ENCODE results near the gene LRRN2. TPM values are rescaled to one million over a fixed set of nuclear protein-coding genes. Genes with fewer than 3 reads are reported as not detected.

The LRRN2 gene
- total RNA-seq, 2 experiments from 2014 or later: not detected

GRCh38 chr1:204684571-204685235 is 835 bp downstream of the LRRN2 start:
- H3K36me3 ChIP-seq (ENCODE audit: insufficient read depth, low read length): no peaks in the 10 kb centered on the region
- peaks cover 11% of the 10 kb centered on the region for H3K4me1 Mint-ChIP-seq (ENCODE audit: low read depth)
- H3K4me3 ChIP-seq (ENCODE audit: low read length): no peak overlapping the region
- H3K27me3 ChIP-seq (ENCODE audit: control insufficient read depth in 1 of 2, insufficient read depth in 2 of 2, low read length in 2 of 2): peaks cover 12 to 41% of the 10 kb centered on the region in 2 experiments
- peaks cover 0 to 6% of the 10 kb centered on the region in 2 experiments for H3K9me3 ChIP-seq (ENCODE audit: control insufficient read depth in 1 of 2, insufficient read depth in 1 of 2, low read length in 2 of 2)
- ChIA-PET POLR2A (no interaction called here), CTCF (no interaction called here)
- H3K27ac ChIP-seq (ENCODE audit: low read depth in 1 of 2, low read length in 2 of 2): no peak overlapping the region
- TF ChIP-seq, protein P1, sequence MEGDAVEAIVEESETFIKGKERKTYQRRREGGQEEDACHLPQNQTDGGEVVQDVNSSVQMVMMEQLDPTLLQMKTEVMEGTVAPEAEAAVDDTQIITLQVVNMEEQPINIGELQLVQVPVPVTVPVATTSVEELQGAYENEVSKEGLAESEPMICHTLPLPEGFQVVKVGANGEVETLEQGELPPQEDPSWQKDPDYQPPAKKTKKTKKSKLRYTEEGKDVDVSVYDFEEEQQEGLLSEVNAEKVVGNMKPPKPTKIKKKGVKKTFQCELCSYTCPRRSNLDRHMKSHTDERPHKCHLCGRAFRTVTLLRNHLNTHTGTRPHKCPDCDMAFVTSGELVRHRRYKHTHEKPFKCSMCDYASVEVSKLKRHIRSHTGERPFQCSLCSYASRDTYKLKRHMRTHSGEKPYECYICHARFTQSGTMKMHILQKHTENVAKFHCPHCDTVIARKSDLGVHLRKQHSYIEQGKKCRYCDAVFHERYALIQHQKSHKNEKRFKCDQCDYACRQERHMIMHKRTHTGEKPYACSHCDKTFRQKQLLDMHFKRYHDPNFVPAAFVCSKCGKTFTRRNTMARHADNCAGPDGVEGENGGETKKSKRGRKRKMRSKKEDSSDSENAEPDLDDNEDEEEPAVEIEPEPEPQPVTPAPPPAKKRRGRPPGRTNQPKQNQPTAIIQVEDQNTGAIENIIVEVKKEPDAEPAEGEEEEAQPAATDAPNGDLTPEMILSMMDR (IDR thresholded peaks at IDR 0.05): no peak
- no peaks in the 10 kb centered on the region for H3K9me3 Mint-ChIP-seq
- DNase-seq (no peak), ATAC-seq (ENCODE audit: poor library complexity) (no peak)
- intact Hi-C loops (cut with DNase I, micrococcal nuclease): no loop called here
- H3K4me3 Mint-ChIP-seq: peak overlapping the region; percentile 76
- no peak overlapping the region for H3K27ac Mint-ChIP-seq
- no peaks in the 10 kb centered on the region for H3K36me3 Mint-ChIP-seq (ENCODE audit: low read depth)
- H3K4me1 ChIP-seq (ENCODE audit: insufficient read depth, low read length): peaks cover 8% of the 10 kb centered on the region
- peaks cover 61% of the 10 kb centered on the region for H3K27me3 Mint-ChIP-seq

DNA sequence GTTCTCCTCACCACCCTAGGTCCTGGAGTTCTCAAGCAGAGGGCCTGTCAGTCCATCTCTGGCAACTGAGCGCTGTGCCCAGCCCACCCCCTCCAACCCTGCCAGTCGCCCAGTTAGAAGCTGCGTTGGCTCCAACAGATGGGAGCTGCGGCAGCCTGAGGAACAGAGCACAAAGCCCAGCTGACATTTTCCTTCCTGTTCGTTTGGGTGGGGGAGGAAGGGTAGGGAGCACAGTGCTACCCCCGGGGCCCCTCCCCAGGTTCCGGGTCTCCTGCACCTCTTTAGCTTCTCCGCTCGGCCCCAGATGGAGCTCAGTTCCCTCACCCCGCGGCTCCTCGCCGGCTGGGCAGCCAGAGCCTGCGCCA is 1.4 kb downstream of the LRRN2 start:
- Mint-ChIP-seq H3K27ac (no peak overlapping the region), H3K9me3 (no peaks in the 10 kb centered on the region), H3K27me3 (peaks cover 66% of the 10 kb centered on the region), H3K4me1 (ENCODE audit: low read depth) (peaks cover 11% of the 10 kb centered on the region), H3K4me3 (no peak overlapping the region), H3K36me3 (ENCODE audit: low read depth) (no peaks in the 10 kb centered on the region)
- peaks cover 8% of the 10 kb centered on the region for H3K4me1 ChIP-seq (ENCODE audit: insufficient read depth, low read length)
- H3K9me3 ChIP-seq (ENCODE audit: control insufficient read depth in 1 of 2, insufficient read depth in 1 of 2, low read length in 2 of 2): peaks cover 0 to 6% of the 10 kb centered on the region in 2 experiments
- no peaks in the 10 kb centered on the region for H3K36me3 ChIP-seq (ENCODE audit: insufficient read depth, low read length)
- DNase-seq: no peak
- H3K4me3 ChIP-seq (ENCODE audit: low read length): no peak overlapping the region
- ChIA-PET POLR2A (no interaction called here), CTCF (no interaction called here)
- TF ChIP-seq, protein P1 (IDR thresholded peaks at IDR 0.05): no peak
- intact Hi-C loops (cut with DNase I, micrococcal nuclease): no loop called here
- H3K27me3 ChIP-seq (ENCODE audit: control insufficient read depth in 1 of 2, insufficient read depth in 2 of 2, low read length in 2 of 2): peaks cover 12 to 41% of the 10 kb centered on the region in 2 experiments
- no peak overlapping the region for H3K27ac ChIP-seq (ENCODE audit: low read depth in 1 of 2, low read length in 2 of 2)
- ATAC-seq (ENCODE audit: poor library complexity): no peak

DNA sequence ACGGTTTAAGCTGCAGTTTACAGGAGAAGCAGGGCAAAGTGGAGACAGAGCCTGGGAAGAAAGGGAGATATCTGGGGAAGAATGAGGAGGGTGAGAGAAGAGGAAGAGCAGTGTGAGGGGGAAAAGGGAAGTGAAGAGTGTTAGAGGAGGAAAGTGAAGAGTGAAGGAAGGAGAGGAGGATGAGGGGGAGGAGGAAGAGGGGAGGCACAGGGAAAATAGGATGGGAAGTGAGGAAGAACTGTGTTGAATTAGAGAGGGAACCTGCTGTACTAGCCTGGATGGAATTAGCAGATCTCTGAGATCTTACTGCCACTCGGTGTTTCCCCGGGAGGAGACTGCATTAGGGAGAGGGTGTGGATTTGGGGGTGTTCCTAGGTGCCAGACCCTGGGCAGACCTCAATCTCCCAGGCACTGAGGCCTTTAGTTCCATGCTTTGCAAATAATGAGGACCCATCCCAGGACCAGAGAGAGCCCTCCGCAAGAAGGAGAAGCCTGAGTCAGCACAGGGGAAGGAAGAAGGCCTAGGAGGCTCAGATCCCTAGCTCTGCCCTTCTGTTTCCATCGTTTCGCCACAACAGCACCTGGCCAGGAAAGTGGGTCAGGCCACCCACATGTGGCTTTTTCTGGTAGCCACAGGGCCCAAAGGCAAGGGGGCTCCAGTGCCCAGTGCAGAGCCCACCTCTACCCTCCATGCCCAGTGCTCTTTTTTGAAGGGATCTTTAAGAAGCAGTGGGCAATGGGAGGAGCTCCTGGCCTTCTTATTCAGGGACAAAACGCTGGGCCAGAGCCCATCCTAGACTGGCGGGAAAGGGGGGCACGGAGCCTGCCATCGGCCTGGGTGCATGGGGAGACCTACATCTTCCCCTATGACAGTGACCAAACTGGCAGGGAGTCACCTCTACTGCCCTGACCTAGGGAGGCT is 2.0 kb downstream of the LRRN2 start:
- Histone ChIP-seq H3K9me3 (ENCODE audit: control insufficient read depth in 1 of 2, insufficient read depth in 1 of 2, low read length in 2 of 2) (peaks cover 0 to 6% of the 10 kb centered on the region in 2 experiments), H3K27me3 (ENCODE audit: control insufficient read depth in 1 of 2, insufficient read depth in 2 of 2, low read length in 2 of 2) (peaks cover 12 to 37% of the 10 kb centered on the region in 2 experiments), H3K4me1 (ENCODE audit: insufficient read depth, low read length) (peaks cover 8% of the 10 kb centered on the region), H3K4me3 (ENCODE audit: low read length) (no peak overlapping the region), H3K27ac (ENCODE audit: low read depth in 1 of 2, low read length in 2 of 2) (no peak overlapping the region), H3K36me3 (ENCODE audit: insufficient read depth, low read length) (no peaks in the 10 kb centered on the region)
- Mint-ChIP-seq H3K36me3 (ENCODE audit: low read depth) (no peaks in the 10 kb centered on the region), H3K27me3 (peaks cover 66% of the 10 kb centered on the region), H3K9me3 (no peaks in the 10 kb centered on the region), H3K27ac (no peak overlapping the region), H3K4me1 (ENCODE audit: low read depth) (peaks cover 11% of the 10 kb centered on the region), H3K4me3 (no peak overlapping the region)
- ATAC-seq (ENCODE audit: poor library complexity) (no peak), DNase-seq (no peak)
- TF ChIP-seq, protein P1 (IDR thresholded peaks at IDR 0.05): no peak
- intact Hi-C loops (cut with DNase I, micrococcal nuclease): no loop called here
- POLR2A ChIA-PET: no interaction called here
- CTCF ChIA-PET: no interaction called here
